ENCODE results near the gene DHX34.
"Not testable (repeated sequence)": the region's sequence is repeated elsewhere in the genome, so short reads cannot be mapped to it uniquely, and the experiment has no call there.

DHX34 gene

GRCh38 chr19:47324502-47324901 lies 24.6 kb upstream of the DHX34 start:
- DNase-seq: no peak

- DNase-seq: no peak
Measured at GRCh38 chr19:47330466-47330869, 18.6 kb upstream of the DHX34 start.

- DNase-seq: no peak
Measured at GRCh38 chr19:47331490-47331889, 17.6 kb upstream of the DHX34 start.

GRCh38 chr19:47331931-47332547 lies 17.1 kb upstream of the DHX34 start, which contains the start of gene C5AR2:
TSS of gene C5AR2 (plus strand) at chr19:47332175. CDS start at chr19:47340800, 8,625 bp downstream.
- no peak for DNase-seq

GRCh38 chr19:47336765-47337718 lies 12.1 kb upstream of the DHX34 start:
- DNase-seq: not testable (repeated sequence)

GRCh38 chr19:47339196-47339880 lies 9.8 kb upstream of the DHX34 start:
- no peak for DNase-seq

GRCh38 chr19:47340477-47341208 lies 8.5 kb upstream of the DHX34 start:
- no peak for DNase-seq

GRCh38 chr19:47341734-47342133 lies 7.4 kb upstream of the DHX34 start:
- DNase-seq: no peak

GRCh38 chr19:47343194-47343802 lies 5.8 kb upstream of the DHX34 start:
- DNase-seq: no peak

- no peak for DNase-seq
Measured at GRCh38 chr19:47344425-47344824, 4.7 kb upstream of the DHX34 start.

- DNase-seq: not testable (repeated sequence)
Measured at GRCh38 chr19:47346024-47346423, 3.1 kb upstream of the DHX34 start.

GRCh38 chr19:47350630-47351029 lies 1.5 kb downstream of the DHX34 start:
- DNase-seq: no peak

- no peak for DNase-seq
Measured at GRCh38 chr19:47351548-47351947, 2.4 kb downstream of the DHX34 start.

- DNase-seq: no peak
Measured at GRCh38 chr19:47352095-47352494, 3.0 kb downstream of the DHX34 start.

- DNase-seq: peak; percentile 36
Measured at GRCh38 chr19:47353307-47353712, 4.2 kb downstream of the DHX34 start.

GRCh38 chr19:47356900-47357299 lies 7.8 kb downstream of the DHX34 start:
- DNase-seq: no peak

- no peak for DNase-seq
Measured at GRCh38 chr19:47357788-47358680, 8.9 kb downstream of the DHX34 start.

GRCh38 chr19:47358936-47359335 lies 9.8 kb downstream of the DHX34 start:
- no peak for DNase-seq

- DNase-seq: no peak
Measured at GRCh38 chr19:47362321-47362720, 13.2 kb downstream of the DHX34 start.

GRCh38 chr19:47363758-47364531 lies 14.8 kb downstream of the DHX34 start:
- no peak for DNase-seq

Data from NCI-H1105 (cell line).